ENCODE results near the gene GPR143. TPM values are rescaled to one million over a fixed set of nuclear protein-coding genes. Genes with fewer than 3 reads are reported as not detected.

Gene GPR143
- polyA plus RNA-seq, 1 experiment = 0.10 TPM

DNA sequence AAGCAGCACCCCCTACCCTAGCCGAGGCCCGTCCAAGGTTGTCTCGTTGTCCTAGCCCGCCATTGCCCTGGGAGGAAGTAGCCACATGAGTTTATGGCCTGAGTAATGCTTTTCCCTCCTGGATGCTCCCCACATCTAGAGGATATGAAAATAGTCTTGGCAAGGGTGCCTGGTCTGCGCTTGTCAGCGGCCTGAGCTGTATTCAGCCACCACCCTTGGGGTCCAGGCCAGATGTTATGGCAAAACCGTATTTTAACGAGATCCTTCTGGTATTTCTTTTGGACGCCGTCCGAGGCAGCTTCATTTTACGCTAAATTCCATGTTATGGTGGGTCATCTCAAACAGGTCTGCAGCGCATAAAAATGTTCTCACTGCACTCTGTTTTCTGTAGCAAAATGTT is 89.3 kb downstream of the GPR143 start:
- no peak for DNase-seq (ENCODE audit: low read depth, low spot score)
- H3K27ac ChIP-seq (ENCODE audit: low read depth, low read length) = no peak overlapping the region
- H3K27me3 ChIP-seq (ENCODE audit: control insufficient read depth, insufficient read depth, low read length) = no peaks in the 10 kb centered on the region
- H3K9me3 ChIP-seq (ENCODE audit: control insufficient read depth, insufficient read depth, low read length) = peaks cover 4% of the 10 kb centered on the region
- H3K4me3 ChIP-seq (ENCODE audit: low read depth, low read length) = no peak overlapping the region
- POLR2A ChIA-PET = no interaction called here
- TF ChIP-seq CTCF (IDR thresholded peaks at IDR 0.05; ENCODE audit: low read depth, low read length) = no peak
- CTCF ChIA-PET = no interaction called here

Other genes with a start within 250 kb of the GPR143 start
- gene SHROOM2, start 20.6 kb upstream of the GPR143 start, polyA plus RNA-seq (2011; rRNA removed) = 9.9 and 13.2 TPM in 2 replicates
- gene CLDN34, start 201.5 kb upstream of the GPR143 start, polyA plus RNA-seq (2011; rRNA removed) = 0.11 and 0.12 TPM in 2 replicates

Data from AG04450 (cell line).